CD4-positive, alpha-beta T cell treated with Interleukin-2 at 100 ng/mL for 4 hours (primary cell): ENCODE measurements around the gene PASD1.
"Not testable (repeated sequence)": the region's sequence is repeated elsewhere in the genome, so short reads cannot be mapped to it uniquely, and the experiment has no call there.

Experiments used
- DNase-seq: peaks from one replicate; pipeline ENCODE4 v3.0.0-alpha.2; 2020; ENCODE audit warnings: low spot score

PASD1 gene

GRCh38 chrX:151563449-151563848, at the start of gene PASD1:
PASD1 (plus strand) TSS chrX:151563675; CDS start chrX:151601554, 37,879 bp downstream.
- DNase-seq, result no peak

- DNase-seq, result no peak
Measured at GRCh38 chrX:151515237-151515636, 48.2 kb upstream of the PASD1 start.

GRCh38 chrX:151516538-151517187, 46.8 kb upstream of the PASD1 start:
- no peak for DNase-seq

- no peak for DNase-seq
Measured at GRCh38 chrX:151517421-151517820, 46.1 kb upstream of the PASD1 start.

- no peak for DNase-seq
Measured at GRCh38 chrX:151523351-151523750, 40.1 kb upstream of the PASD1 start.

GRCh38 chrX:151536571-151536970, 26.9 kb upstream of the PASD1 start:
- DNase-seq, result no peak

GRCh38 chrX:151537572-151537971, 25.9 kb upstream of the PASD1 start:
- no peak for DNase-seq

GRCh38 chrX:151538190-151539122, 25.0 kb upstream of the PASD1 start:
- DNase-seq, result no peak

GRCh38 chrX:151543706-151544105, 19.8 kb upstream of the PASD1 start:
- DNase-seq, result no peak

- DNase-seq, result not testable (repeated sequence)
Measured at GRCh38 chrX:151546226-151546625, 17.2 kb upstream of the PASD1 start.

GRCh38 chrX:151551176-151551575, 12.3 kb upstream of the PASD1 start:
- DNase-seq, result not testable (repeated sequence)

- no peak for DNase-seq
Measured at GRCh38 chrX:151552743-151553142, 10.7 kb upstream of the PASD1 start.

- DNase-seq, result not testable (repeated sequence)
Measured at GRCh38 chrX:151555301-151555700, 8.2 kb upstream of the PASD1 start.

GRCh38 chrX:151562485-151562884, 990 bp upstream of the PASD1 start:
- DNase-seq, result not testable (repeated sequence)

GRCh38 chrX:151563003-151563402, 472 bp upstream of the PASD1 start:
- not testable (repeated sequence) for DNase-seq

- DNase-seq, result no peak
Measured at GRCh38 chrX:151564035-151564434, 560 bp downstream of the PASD1 start.

GRCh38 chrX:151566872-151567271, 3.4 kb downstream of the PASD1 start:
- not testable (repeated sequence) for DNase-seq

GRCh38 chrX:151570561-151570960, 7.1 kb downstream of the PASD1 start:
- no peak for DNase-seq

- not testable (repeated sequence) for DNase-seq
Measured at GRCh38 chrX:151593384-151593783, 29.9 kb downstream of the PASD1 start.

- DNase-seq, result no peak
Measured at GRCh38 chrX:151596282-151596681, 32.8 kb downstream of the PASD1 start.

GRCh38 chrX:151604931-151605330, 41.5 kb downstream of the PASD1 start:
- no peak for DNase-seq

- DNase-seq, result no peak
Measured at GRCh38 chrX:151609222-151609621, 45.7 kb downstream of the PASD1 start.

- no peak for DNase-seq
Measured at GRCh38 chrX:151621422-151621821, 57.9 kb downstream of the PASD1 start.
